ENCODE data around the gene LDLRAP1.

DNA sequence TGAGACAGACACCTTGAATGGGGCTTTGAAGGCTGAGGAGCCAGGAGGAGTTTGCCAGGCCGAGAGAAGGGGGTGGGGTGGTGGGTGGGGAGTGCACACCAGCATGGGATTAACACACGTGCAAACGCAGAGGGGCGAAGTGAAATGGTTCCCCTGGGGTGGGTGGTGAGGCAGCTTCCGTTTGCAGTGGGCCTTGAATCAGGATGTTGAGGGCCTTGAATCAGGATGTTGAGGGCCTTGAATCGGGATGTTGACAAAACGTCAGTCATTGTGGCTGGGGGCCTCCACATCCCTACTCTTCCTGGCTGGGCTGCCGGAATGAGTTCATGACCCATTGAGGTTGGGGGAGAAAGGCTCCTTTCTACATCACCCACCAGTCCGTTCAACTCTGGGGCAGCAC lies 16.6 kb downstream of the LDLRAP1 start:
- TF ChIP-seq CTCF (IDR thresholded peaks at IDR 0.05) (no peak), POLR2A (IDR thresholded peaks at IDR 0.05) (no peak)

Data from thyroid gland (tissue), 4 donors.